Stimulated activated CD4-positive, alpha-beta T cell treated with anti-CD3 and anti-CD28 coated beads, Interleukin-4, amount 100 ng/mL, for 48 hours (primary cell): ENCODE data around the gene NPC1L1.

ENCODE experiments used
- DNase-seq, 2 donors: peaks; one replicate each; pipeline ENCODE4 v3.0.0-alpha.2; 2020; ENCODE audit warnings: low read depth in 2 of 2

Gene NPC1L1

GRCh38 chr7:44471850-44472249, 69.3 kb downstream of the NPC1L1 start:
- no peak for DNase-seq

GRCh38 chr7:44471436-44471835, 69.7 kb downstream of the NPC1L1 start:
- no peak for DNase-seq

DNA sequence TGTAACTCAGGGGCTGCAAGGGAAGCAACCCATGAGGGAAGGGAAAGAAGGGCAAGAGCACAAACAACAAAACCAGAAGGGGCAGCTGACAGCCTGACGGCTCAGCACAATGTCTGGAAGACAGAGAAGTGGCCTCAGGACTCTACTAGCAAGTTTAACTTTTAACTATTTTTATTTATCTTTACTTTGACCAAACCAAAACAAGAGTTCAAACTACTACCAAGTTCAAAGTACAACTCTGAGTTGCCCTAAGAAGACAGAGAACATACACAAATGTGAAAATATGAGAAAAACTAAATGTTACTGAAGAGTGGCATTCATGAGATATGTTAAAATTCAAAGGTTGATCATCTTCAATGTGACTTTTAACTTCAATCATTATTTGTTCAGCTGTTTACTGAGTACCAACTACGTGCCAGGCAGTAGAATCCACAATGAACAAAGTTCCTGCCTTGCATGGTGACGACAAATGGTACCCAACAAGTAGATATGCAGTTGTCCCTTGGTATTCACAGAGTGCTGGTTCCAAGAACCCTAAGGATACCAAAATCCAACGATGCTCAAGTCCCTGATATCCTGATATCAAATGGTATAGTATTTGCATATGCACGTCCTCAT, 70.4 kb downstream of the NPC1L1 start:
- no peak for DNase-seq

DNA sequence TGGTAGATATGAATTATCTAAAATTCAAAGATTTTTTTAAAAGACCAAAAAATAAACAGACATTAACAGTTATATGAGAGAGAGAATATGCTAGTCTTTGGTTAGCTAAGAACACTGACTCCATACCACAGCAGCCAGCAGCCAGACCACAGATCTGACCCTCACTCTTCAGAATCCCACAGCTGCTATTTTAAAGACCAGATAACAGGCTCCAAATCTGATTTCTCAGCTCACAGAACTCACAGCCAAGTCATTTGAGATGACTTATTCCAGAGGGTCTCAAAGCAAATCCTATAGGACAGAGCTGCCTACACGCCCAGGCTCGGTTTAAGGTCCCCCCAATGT, 71.0 kb downstream of the NPC1L1 start:
- DNase-seq = no peak

DNA sequence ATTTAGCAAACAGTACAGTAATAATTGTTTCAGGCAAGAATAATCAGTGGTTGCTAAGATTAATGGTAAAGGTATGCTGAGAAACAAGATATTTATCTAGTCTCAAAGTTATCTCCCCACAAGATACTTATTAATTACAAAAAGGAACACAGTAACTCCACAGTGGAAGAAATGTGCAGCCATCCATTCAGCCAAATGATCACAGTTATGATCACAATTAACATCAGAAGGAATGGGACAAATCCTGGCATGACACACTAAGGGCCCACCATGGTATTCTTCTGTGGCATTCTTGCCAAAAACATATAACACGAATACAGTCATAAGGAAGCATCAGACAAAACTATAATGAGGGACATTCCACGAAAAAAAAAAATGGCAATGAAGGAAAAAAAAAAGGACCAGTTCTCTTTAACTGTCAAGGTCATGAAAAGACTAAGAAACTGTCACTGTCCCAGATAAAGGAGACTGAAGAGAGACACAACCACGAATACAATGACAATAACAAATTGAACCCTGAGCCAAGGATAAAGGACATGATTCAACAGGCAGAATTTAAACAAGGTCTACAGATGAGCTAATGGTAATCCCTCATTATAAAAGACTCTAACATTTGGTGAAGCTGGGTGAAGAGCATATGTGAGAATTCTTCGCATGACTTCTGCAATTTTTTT, 71.5 kb downstream of the NPC1L1 start:
- DNase-seq = no peak

- DNase-seq = no peak
Observed at GRCh38 chr7:44467217-44467548, 73.9 kb downstream of the NPC1L1 start.

- no peak for DNase-seq
Observed at GRCh38 chr7:44466300-44467216, 74.6 kb downstream of the NPC1L1 start.

DNA sequence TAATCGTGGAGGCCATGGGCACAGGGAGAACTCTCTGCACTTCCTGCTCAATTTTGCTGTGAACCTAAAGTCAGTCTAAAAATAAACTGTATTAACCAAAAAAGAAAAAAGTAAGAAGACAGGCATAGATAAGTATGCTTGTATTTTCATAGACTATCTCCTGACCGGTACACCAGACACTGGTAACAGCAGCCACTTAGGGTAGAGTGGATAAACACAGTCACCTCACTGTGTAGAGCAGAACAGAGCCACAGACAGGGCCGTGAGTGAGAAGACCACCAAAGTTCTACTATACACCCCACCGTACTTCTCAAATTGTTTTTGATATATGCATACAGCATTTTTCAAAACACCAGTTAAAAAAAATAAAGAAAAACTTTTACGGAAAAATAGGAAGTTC, 75.6 kb downstream of the NPC1L1 start:
- DNase-seq = no peak

- DNase-seq = no peak
Observed at GRCh38 chr7:44463169-44463808, 77.8 kb downstream of the NPC1L1 start.
